Neutrophil (primary cell): Measurements from ENCODE around the gene SSBP1.

Experiments
- H3K27ac ChIP-seq: fragments of 200-600 bp; sonication (generic); 2 replicates; pipeline ENCODE4 v1.5.1; 2016; ENCODE audit warnings: mild to moderate bottlenecking, moderate library complexity
- H3K27me3 ChIP-seq: fragments of 200-600 bp; sonication (generic); 2 replicates; pipeline ENCODE4 v1.6.0; 2016; ENCODE audit warnings: mild to moderate bottlenecking
- H3K36me3 ChIP-seq: fragments of 200-600 bp; sonication (generic); 2 replicates; pipeline ENCODE4 v1.5.1; 2017
- H3K4me1 ChIP-seq, 2 experiments: fragments of 200-600 bp in 1 of 2; sonication (generic) in 1 of 2; 1 replicate in 1 of 2; 2 replicates in 1 of 2; pipeline versions ENCODE4 v1.5.1 to v1.6.1; 2013 to 2016; ENCODE audit warnings: low read depth in 1 of 2, low read length in 1 of 2, mild to moderate bottlenecking in 1 of 2, moderate library complexity in 1 of 2; ENCODE audit not compliant: control insufficient read depth in 1 of 2, insufficient read depth in 1 of 2
- H3K4me3 ChIP-seq, 2 experiments: fragments of 200-600 bp in 1 of 2; sonication (generic) in 1 of 2; 1 replicate in 1 of 2; 2 replicates in 1 of 2; pipeline ENCODE4 v1.5.1; 2013 to 2016; ENCODE audit warnings: low read depth in 1 of 2, low read length in 1 of 2, mild to moderate bottlenecking in 1 of 2, moderate library complexity in 1 of 2
- H3K9me3 ChIP-seq: fragments of 200-600 bp; sonication (generic); 2 replicates; pipeline ENCODE4 v1.5.1; 2016
- CTCF ChIP-seq: fragments of 200-600 bp; sonication (generic); IDR thresholded peaks from 2 replicates; pipeline ENCODE4 v1.5.1; 2016; ENCODE audit warnings: antibody characterized with exemption

The SSBP1 gene

GRCh38 chr7:141776374-141776773, 38.2 kb downstream of the SSBP1 start, which contains the start of gene TAS2R4:
TSS of gene TAS2R4 (plus strand) at chr7:141776674. CDS start at chr7:141778489, 1,815 bp downstream.
- TF ChIP-seq CTCF: no peak
- Histone ChIP-seq H3K36me3 (no peaks in the 10 kb centered on the region), H3K9me3 (no peaks in the 10 kb centered on the region), H3K27ac (no peak within 1 kb of the TSS), H3K4me1 (no peaks in the 10 kb centered on the region), H3K4me3 (no peak within 1 kb of the TSS), H3K27me3 (no peaks in the 10 kb centered on the region)

GRCh38 chr7:141785706-141786552, 47.8 kb downstream of the SSBP1 start:
- Histone ChIP-seq H3K27me3 (no peaks in the 10 kb centered on the region), H3K9me3 (no peaks in the 10 kb centered on the region), H3K36me3 (no peaks in the 10 kb centered on the region), H3K27ac (peak overlapping the region; percentile 55), H3K4me3 (no peak overlapping the region), H3K4me1 (peaks cover 12 to 13% of the 10 kb centered on the region in 2 experiments)
- TF ChIP-seq CTCF: peak; percentile 54

GRCh38 chr7:141788296-141788695, 50.1 kb downstream of the SSBP1 start:
- Histone ChIP-seq H3K4me1 (peaks cover 12 to 13% of the 10 kb centered on the region in 2 experiments), H3K9me3 (no peaks in the 10 kb centered on the region), H3K36me3 (no peaks in the 10 kb centered on the region), H3K27me3 (no peaks in the 10 kb centered on the region), H3K27ac (no peak overlapping the region), H3K4me3 (no peak overlapping the region)
- no peak for TF ChIP-seq CTCF

GRCh38 chr7:141789917-141790316, 51.8 kb downstream of the SSBP1 start, which contains the start of gene TAS2R5:
TSS of gene TAS2R5 (plus strand) at chr7:141790217. CDS start at chr7:141790362, 145 bp downstream.
- Histone ChIP-seq H3K27ac (no peak within 1 kb of the TSS), H3K9me3 (no peaks in the 10 kb centered on the region), H3K4me3 (no peak within 1 kb of the TSS), H3K36me3 (no peaks in the 10 kb centered on the region), H3K27me3 (no peaks in the 10 kb centered on the region), H3K4me1 (peaks cover 12 to 13% of the 10 kb centered on the region in 2 experiments)
- TF ChIP-seq CTCF: no peak

GRCh38 chr7:141792526-141792925, 54.4 kb downstream of the SSBP1 start:
- Histone ChIP-seq H3K4me3 (no peak overlapping the region), H3K27me3 (no peaks in the 10 kb centered on the region), H3K27ac (no peak overlapping the region), H3K9me3 (no peaks in the 10 kb centered on the region), H3K36me3 (no peaks in the 10 kb centered on the region), H3K4me1 (no peaks in the 10 kb centered on the region)
- TF ChIP-seq CTCF: no peak
